A204.1 (cell line): ENCODE results near the gene PLA1A.

Experiments
- FAIRE-seq: peaks from 2 replicates; lab custom pipeline; 2012; peaks lifted over from hg19 to GRCh38; lab: Jason Lieb, UNC

The PLA1A gene

DNA sequence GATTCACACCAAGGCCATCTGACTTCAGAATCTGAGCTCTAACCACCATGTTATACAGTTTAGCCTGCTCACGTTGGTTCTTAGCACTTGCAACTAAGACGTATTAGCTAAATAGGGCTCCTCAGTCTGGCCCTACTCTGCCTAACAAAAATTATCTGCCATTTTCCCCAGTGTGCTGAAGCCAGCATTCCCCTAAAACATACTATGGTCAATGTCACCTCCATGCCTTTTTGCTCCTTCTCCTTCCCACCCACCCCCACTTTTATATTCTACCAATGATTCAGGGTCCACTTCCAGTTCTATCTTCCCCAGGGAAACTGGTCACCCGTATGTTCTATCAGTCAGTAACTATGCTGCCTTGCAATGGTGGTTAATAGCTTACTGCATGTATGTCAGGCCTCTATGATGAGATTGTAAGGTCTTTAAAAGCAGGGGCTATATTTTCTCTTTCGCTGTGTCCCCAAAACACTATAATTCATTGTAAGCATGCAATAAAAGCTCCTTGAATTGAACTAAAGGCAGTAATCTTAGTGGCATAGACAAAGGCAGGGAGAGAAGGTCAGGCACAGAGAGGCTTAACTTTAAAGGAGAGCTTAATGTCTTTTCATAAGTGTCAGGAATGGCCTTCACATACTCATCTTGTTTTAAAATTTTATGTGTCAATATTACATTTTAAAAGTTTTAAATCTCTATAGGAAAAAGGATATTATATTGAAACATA is 39.4 kb downstream of the PLA1A start:
- no peak for FAIRE-seq

DNA sequence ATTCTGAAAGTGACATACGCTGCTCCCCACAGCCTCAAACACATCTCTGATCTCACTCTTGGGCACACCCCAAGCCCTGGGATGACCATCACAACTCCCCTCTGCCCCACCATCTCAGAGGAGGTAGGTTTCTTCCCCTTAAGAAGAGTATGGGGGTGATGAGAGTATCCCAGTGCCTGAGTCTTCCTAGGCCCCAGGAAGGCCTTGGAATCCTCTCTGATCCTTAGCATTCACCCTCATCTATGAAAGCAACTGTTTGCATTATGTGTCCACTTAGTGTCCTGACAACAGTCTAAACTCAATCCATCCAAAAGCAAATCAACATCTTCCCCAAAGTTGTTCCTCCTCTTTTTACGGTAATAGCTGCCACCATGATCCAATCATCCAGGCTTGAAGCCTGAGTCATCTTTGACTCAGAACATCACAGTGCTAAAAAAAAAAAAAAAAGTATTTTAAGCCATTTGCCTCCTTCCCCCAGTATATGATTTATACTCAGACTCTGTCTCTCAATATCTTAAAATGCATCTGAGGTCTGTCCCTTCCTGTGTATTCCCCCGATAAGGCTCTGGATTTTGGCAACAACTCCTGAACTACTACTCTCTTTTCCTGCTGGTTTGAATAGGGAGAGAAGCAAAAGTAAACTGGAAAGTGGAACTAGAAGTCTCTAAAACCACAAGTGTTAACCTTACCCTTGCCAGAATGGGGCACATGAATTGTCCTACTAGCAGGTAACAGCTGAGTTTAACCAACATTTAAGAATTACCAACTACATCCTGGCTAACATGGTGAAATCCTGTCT is 40.2 kb downstream of the PLA1A start:
- no peak for FAIRE-seq

DNA sequence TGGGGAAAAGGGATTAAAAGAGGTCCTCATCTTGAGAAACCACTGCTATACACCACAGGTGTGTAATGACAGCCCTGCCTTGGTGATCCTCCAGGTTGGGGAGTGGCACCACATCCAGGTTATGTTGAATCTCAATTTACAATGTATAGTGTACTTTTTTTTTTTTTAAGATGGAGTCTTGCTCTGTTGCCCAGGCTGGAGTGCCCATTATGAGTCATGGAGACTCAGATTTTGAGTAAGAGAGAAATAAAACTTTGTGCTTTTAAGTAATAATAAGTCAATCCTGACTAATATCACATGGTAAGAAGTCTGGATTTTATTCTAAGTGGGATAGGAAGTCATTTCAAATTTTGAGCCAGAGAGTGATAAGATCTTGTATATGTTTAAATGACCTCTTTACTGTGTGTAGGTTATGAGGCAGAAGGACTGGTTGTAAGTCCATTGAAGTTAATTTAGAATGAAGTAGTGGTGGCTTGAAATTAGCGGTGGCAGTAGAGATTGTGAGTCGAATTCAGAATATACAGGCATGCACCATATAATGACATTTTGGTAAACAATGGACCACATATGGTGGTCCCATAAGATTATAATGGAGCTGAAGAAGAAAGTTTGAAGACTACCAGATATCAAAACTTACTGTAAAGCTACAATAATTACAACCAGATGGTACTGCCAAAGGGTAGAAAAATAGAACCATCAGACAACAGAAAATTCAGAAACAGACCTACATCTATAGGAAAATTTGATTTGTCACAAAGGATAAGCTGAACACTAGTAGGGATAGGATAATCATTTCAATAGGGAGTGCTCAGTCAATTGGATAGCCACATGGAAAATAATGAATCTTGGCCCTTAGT is 42.0 kb downstream of the PLA1A start:
- no peak for FAIRE-seq

DNA sequence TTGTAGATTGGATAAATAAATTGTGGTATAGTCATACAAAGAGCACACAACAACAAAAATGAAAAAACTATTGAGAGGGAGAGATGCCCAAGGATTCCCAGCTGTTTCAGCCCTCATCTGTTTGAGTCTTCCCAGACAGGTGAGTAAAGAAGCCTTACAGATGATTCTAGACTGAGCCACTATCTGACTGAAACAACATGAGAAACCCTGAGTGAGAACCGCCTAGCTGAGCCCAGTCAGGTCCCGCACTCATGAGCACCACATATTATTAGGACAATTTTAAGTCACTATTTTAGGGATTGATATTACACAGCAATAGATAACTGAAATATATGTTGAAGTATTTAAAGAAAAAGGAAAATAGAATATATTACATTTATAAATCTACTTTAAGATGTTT is 43.7 kb downstream of the PLA1A start:
- no peak for FAIRE-seq

DNA sequence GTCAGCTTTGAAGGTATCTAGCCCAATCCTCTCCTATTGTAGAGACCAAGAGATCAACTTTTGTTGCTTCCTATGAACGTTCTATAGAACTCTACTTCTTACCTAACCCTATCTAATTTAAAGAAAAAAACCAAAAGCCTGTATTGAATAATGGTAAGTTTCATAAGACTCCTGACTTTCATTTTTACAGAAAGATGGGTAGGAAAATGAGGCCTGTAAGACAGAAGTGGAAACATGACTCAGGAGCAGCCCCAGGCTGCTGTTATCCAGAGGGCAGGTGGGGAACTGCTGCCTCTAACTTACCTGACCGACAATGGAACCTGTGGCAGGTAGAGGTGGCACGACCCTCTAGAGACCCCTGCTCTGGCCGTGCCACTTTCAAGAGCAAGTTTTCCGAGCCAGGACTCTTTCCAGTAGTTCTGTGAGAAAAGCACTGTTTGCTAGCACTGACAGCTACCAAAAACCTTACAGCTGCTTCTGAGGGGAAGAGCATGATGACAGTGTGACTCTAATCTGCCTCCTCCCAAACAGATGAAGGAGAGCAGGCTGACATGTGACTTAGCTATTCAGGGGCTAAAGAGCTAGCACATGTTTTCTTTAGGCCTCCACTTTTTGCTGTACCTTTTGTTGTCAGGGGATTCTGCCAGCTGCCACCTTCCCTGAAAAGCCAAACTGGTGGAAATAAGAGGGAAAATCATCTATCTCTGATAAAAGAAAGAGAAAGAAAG is 45.2 kb downstream of the PLA1A start:
- FAIRE-seq = no peak

DNA sequence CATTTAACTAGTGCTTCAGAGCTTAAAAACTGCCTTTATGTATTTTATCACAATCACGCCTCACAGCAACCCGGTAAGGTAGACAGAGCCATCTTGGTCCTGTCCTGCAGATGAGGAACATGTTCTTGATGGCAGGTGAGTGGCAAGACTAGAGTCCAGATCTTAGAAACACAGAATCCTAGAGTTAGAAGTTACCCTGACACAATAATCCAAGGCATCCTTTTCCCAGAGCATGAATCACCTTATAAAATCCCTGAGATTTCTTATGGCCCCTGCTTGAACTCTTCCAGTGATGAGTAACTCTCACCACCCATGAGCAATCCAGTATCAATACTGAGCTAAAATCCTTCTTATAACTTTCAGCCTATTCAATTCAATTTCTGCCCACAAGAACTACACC is 45.8 kb downstream of the PLA1A start:
- no peak for FAIRE-seq

DNA sequence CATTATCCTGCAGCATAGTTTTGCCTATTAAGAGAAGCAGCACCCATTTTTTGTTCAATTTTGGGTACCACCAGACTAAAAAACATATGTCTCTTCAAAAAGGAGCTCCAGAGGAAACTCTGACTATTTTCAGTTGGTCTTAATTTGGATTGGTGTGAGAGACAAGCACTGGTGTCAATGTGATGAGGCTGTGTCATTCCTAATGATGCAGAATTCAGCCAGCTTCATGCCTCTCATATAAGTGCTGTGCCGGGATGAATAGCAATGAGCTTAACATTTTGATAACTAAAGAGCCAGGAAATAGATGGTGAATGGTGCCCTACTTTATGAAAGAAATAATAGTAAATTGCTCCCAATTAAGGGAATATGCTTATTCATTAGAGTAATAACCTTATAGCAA is 46.8 kb downstream of the PLA1A start:
- FAIRE-seq = no peak

DNA sequence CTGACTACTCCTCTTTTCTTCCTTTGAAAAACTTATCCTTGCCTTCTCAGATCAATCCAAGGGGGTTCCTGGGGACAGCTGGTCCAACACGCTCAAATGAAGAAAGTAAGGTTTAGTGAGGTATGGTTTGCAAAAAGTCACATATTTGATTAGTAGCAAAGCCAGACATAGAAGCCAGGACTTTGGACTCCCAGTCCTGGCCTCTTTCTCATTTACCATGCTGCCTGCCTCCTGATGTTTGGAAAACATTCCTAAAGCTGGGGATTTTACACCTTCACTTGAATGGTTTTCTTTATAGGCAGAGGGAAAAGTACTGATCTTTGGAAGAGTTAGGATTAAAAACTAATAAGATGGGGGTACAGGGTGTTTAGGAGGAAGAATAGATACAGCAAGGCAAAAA is 48.1 kb downstream of the PLA1A start:
- no peak for FAIRE-seq

DNA sequence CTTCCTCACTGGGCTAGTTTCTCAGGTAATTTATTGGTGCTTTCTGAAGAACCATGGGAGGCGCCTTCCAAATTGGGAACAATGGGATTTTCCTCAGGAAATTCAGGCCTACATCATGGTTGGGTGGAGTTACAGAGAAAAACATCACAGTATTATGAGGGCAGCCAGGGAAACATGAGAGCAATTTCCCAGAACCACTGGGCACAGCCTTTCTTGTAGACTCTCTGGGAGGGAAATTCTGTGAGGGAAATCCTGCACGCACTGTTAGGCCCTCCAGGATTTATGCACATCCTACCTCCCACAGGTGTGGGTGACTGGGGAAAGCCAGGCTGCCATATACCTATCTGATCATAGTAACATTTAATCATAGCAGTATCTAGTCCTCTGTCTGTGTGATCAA is 49.5 kb downstream of the PLA1A start:
- no peak for FAIRE-seq

DNA sequence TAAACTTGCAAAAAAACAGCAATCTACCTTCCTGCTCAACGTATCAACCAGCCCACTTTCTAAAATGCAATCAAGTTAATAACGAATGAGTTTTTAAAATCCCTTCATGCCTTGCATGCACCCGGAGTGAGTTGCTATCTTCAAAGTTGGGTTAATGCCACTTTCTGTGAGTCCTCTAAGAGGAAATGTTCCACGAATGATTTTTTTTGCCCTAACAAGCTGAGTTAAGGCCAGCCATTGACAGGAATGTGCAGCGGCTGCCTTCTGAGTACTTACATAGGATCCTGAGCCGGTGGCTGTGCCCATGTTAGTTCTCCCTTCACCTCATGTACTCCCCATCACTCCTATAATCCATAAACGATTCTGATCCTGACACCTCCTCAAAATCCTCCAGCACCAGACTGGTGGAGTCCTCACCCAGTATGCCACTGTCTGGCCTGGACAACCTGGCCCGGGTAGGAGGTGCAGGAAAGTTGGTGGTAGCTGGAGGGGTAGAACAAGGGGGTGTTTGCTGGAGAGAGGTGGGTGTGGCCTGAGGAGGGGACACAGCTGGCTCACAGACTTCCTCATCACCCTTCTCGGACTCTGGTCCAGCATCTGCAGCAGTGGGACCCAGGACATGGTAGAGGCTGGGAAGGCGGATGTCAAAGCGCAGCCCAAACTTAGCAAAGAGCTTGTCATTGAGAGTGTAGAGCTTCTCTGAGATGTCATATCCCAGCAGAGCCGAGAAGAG is 50.3 kb downstream of the PLA1A start:
- FAIRE-seq = no peak

DNA sequence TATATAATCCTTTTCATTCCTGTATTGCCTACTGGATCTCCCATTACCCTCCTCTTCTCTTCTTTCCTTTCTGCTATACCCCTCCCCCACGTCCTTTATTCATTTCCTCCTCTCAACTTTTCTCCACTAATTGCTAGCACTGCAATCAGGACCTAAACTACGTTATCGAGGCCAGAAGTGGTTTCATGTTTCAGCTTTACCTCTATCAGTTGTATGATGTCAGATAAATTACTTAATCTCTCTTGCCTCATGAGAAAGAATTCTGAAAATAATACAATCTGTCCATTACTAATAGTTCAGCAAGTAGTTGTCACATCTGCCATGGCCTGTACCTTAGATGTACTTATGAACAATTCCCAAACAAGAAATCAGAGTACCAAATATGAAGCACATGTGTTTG is 52.1 kb downstream of the PLA1A start:
- FAIRE-seq = no peak

DNA sequence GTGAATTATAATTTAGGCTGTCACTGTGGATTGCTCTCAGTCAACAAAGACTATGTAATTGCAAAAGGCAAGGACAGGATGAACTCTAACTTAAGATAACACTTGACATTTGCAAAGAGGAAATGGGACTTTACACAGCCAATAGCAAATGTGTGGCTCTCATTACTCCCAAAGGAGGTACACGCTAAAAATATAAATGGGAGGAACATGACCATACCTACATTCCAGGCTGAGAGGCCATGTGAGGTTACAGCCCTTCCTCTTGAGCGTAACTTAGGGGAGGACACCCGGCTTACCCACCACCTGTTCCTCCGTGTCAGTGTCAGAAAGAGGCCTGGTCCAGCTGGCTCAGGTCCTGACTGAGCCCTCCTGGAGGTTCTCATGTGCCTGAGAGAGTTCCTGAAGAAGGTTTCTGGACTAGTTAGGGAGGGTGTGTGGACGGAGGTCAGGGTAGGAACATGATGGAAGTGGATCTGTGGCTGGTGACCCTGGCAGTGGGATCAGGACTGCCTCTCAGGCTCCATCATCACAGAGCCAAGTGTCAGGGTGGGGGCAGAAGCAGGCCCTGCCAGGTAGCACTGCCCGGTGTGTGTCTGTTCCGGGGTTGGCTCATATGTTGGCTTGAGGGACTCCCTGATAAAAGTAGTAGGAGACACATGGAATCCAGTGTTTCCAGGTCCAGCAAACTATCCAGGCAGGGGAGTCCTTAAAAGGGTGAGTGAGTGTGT is 54.8 kb downstream of the PLA1A start:
- FAIRE-seq = no peak

DNA sequence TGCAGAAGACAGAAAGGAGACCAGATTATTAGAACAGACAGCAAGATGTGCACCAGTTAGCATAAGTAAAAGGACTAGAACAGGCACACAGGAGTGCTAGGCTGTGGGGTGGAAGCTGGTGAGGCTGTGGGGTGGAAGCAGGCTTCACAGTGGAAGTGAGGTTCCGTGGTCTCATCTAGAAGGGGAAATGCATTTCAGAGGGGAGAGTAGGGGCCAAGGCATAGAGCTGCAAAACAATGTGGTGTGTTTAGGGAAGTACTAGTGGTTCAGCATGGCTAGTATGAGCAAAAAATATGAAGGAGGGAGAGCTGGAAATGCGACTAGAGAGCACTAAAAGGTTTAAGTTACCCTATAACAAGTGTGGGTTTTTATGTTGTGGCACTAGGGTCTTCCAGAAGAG is 56.2 kb downstream of the PLA1A start:
- FAIRE-seq = no peak

DNA sequence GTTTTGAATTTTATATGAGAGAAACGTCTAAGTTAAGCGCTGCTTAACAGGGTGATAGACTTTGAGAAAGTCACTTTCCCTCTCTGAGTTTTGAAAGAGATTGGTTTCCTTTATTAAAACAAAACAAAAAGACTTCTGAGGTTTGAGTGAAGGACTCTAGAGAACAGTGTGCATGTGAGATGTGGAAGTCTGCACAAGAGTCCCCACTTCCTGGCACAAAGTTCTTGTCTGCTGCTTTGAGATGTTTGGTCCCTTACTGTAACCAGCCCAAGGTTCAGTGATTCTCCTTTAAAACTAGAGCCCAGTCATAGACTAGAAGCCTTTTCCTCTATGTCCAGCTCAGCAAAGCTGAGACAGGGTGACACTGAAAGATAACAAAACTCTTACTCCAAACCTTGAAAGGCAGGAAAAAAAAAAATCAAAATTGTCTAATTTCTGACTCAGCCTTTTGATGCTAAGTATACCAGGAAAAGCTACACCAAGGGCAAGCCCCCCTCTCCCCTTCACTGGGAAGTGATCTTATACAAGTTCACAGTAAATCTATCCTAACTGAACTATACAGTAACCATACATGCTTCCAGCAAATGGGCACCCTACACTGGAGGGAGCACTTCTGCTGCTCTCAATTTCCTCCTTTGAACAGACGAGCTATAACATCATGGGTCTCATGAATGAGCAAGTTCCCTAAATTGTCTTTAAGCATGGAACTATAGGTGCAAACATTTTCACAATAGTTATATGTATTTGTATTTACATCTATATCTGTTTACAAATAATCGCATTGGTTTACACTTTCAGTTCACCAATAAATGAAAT is 60.4 kb downstream of the PLA1A start:
- no peak for FAIRE-seq

DNA sequence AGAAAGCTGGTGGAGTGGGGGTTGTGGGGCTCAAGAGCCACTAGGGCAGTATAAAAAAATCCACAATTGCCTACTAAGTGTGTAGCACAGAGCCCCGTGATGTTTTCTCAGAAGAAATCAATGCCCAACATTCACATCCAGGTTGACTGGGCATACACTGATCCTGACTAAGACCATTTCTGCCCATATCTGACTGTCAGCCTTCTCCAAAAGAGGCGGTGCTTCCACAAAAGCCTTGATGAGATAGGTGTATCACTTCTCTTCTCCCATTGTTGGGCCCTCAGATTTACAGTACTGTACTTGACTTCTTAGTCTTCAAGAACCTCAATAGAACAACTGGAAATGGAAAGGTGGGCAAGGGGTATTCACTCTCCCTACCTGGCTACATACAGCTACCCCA is 61.3 kb downstream of the PLA1A start:
- no peak for FAIRE-seq

DNA sequence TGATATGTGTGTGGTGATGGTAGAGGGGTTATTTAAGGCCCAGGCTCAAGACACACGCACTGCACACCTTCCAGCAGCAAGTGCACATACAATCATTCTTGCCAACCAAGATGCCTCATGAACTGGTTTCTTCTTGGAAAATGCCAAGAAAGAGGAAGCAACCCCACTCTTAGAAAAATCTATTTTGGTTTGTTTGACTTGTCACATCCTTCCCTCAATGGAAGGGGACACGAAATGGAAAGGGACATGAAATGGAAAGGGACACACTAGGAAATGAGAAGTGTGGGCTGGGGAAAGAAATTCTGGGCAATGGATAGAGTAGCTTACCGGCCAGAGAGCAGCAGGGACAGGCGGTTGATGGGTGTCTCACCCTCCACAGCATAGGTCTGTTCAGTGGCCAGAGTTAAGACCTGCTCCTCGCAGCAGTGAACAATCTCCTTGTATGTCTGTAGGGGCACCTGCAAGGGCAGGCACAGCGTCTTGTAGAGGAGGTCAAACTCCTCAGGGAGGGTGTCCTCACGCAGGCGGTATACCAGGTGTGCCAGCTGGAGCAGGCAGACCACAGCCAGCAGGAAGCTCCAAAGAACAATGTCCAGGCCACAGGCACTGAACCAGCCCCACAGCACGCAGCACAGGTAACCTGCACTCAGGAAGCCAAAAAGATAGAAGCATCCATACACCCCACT is 62.1 kb downstream of the PLA1A start:
- FAIRE-seq = no peak

DNA sequence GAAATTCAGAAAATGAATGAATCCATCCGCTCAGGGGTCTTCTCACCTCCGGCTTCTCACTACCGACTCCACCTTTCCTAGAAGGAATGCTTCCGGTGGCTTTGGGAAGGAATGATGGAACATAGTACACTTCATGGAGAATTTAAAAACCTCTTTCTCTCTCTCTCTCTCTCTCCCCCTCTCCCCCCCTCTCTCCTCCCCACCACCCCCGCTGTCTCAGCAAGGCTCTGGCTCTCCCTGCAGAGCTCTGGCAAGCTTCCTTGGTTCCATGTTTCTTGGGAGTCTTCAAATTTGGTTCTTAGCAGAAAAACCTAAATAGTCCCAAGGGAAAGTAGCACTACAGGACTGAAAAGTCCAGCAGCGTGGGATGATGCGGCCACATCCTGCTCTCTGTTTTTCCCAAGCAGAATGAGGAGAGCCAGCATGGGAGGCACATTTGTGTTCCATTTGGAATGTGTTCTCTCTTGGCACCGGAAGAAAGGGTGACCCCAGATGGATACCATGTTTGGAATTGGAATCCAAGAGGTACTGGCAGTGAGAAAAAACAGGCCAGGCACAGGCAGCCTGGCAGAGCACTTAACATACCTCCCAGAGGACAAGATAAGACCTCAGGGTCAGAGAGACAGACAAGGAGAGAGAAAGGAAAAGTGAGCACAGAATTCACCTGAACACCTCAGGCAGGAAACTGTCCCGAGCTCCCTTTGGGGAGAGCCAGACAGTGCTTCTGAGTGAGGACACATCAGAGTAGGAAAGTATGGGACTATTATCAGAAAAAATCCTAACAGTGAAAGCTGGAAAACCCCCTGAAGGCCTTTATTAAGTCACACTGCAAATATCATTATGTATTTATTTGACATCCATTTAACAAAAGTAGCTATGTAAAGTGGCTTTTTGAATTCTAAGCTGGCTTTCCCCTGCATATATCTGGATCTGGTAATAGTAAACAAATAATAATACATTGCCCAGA is 63.1 kb downstream of the PLA1A start, which contains the start of gene POPDC2:
POPDC2 (minus strand) TSS at position 116 of the 967 bp plus-strand sequence. CDS start 166 bp downstream, outside the sequence.
- FAIRE-seq = no peak
